Gastrocnemius medialis (tissue), 4 donors: ENCODE data around the gene MCUB.
"Not testable (repeated sequence)": the region's sequence is repeated elsewhere in the genome, so short reads cannot be mapped to it uniquely, and the experiment has no call there.

Source experiments
- CTCF ChIP-seq, 5 experiments: fragments of 450-650 bp in 3 of 5; fragments of 200-600 bp in 2 of 5; sonication (generic) in 2 of 5; IDR thresholded peaks in 4 of 5; conservative IDR thresholded peaks in 1 of 5; 1 replicate in 4 of 5; 2 replicates in 1 of 5; pipeline ENCODE4 v1.5.1; 2016 to 2019; ENCODE audit warnings: antibody characterized with exemption in 5 of 5, mild to moderate bottlenecking in 3 of 5, moderate library complexity in 3 of 5
- POLR2A ChIP-seq, 2 donors: fragments of 450-650 bp; IDR thresholded peaks; one replicate each; pipeline ENCODE4 v1.6.1; 2017; ENCODE audit warnings: antibody characterized with exemption in 2 of 2, mild to moderate bottlenecking in 2 of 2, moderate library complexity in 2 of 2

- not testable (repeated sequence) for TF ChIP-seq CTCF (IDR thresholded peaks at IDR 0.05 in 4 of 5, conservative IDR thresholded peaks at IDR 0.05 in 1 of 5); POLR2A (IDR thresholded peaks at IDR 0.05)
Measured at GRCh38 chr4:109513368-109513767, 46.7 kb upstream of the MCUB start.
